ENCODE data around the gene ABCF1.

DNA sequence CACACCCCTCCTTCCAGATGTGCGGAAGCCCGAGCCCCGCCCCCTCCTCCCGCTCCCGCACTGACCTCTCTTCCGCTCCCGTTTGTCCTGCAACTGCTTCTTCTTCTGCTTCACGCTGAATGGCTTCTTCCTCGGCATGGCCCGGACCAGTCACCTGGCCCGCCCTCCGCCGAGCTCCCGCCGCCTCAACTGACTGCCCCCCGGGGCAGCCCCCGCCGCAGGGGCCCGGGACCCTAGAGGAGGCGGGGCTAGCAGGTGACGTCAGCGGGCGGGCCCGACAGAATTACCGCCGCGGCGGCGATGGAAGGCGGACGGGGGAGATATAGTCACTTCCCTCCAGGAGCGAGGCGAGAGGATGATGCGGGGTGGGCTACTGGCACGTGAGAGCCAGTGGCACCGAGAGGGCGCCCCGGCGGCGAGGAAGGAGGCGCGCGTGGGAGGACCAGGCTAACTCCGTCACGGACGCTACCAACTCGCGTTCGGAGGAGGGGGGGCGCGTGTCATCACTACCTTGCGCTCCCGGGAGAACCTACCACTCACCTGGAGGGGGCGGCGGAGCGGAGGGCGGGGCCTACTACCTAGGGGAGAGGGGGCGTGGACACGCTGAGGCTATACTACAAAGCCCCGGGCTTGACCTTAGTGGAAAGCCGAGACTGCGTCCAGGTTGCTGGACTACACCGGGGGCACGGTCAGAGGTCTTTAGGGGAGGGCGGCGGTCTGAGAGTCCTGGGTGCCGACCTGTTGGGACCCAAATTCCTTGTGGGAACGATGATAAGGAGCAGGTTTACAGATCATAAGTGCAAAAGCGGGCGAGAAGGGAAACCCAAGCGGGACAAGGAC, 15.0 kb upstream of the ABCF1 start, which contains the start of gene GNL1:
- peak; percentile 95 for TF ChIP-seq EGR1 (IDR thresholded peaks at IDR 0.05)
- no peak for TF ChIP-seq FOXM1 (IDR thresholded peaks at IDR 0.05; ENCODE audit: borderline replicate concordance, low read depth)
- peak; percentile 60; the same call in 1 of the 2 replicates for TF ChIP-seq EP300 (IDR thresholded peaks at IDR 0.05; ENCODE audit: borderline replicate concordance)
- peak; percentile 82 for TF ChIP-seq CREB1 (IDR thresholded peaks at IDR 0.05; ENCODE audit: low read depth)
- no peak for TF ChIP-seq YY1 (IDR thresholded peaks at IDR 0.05; ENCODE audit: low read depth)
- TF ChIP-seq, protein P1, sequence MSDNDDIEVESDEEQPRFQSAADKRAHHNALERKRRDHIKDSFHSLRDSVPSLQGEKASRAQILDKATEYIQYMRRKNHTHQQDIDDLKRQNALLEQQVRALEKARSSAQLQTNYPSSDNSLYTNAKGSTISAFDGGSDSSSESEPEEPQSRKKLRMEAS (IDR thresholded peaks at IDR 0.05), result peak; percentile 86
- no peak for TF ChIP-seq TCF12 (IDR thresholded peaks at IDR 0.05; ENCODE audit: low read depth)
- TF ChIP-seq TEAD4 (IDR thresholded peaks at IDR 0.05), result 0 out of 2 replicates have a peak, but pooled peaks have one; percentile 24
- TF ChIP-seq TAF1 (IDR thresholded peaks at IDR 0.05; ENCODE audit: low read depth), result peak; percentile 25; the same call in 1 of the 2 replicates

Measured in Ishikawa (cell line).